AG04450 (cell line): ENCODE measurements around the gene NLRP6. TPM values are rescaled to one million over a fixed set of nuclear protein-coding genes. Genes with fewer than 3 reads are reported as not detected.

Source experiments
- CTCF ChIA-PET: fragments of 300-600, 350-600 bp; formaldehyde crosslinking; extraction: SDS; loops from one replicate; lab custom pipeline; 2022; ENCODE audit warnings: antibody characterized with exemption, inconsistent platforms; lab: Charles Lee
- POLR2A ChIA-PET: fragments of 350-600 bp; formaldehyde crosslinking; extraction: SDS; loops from one replicate; lab custom pipeline; 2021; ENCODE audit warnings: antibody characterized with exemption, inconsistent platforms; lab: Yijun Ruan, JAX
- DNase-seq: peaks from one replicate; pipeline ENCODE4 v3.0.0-alpha.2; 2011; ENCODE audit warnings: low read depth, low spot score
- H3K27ac ChIP-seq: one replicate; pipeline ENCODE4 v1.5.1; 2012; ENCODE audit warnings: low read depth, low read length, control low read depth
- H3K27me3 ChIP-seq: one replicate; pipeline ENCODE4 v1.6.0; 2012; ENCODE audit warnings: low read length; ENCODE audit not compliant: control insufficient read depth, insufficient read depth
- H3K4me3 ChIP-seq: 2 replicates; pipeline ENCODE4 v1.5.1; 2011; ENCODE audit warnings: mild to moderate bottlenecking, low read depth, low read length, control low read depth
- H3K9me3 ChIP-seq: 2 replicates; pipeline ENCODE4 v1.5.1; 2012; ENCODE audit warnings: low read length; ENCODE audit not compliant: control insufficient read depth, insufficient read depth
- CTCF ChIP-seq: IDR thresholded peaks from 2 replicates; pipeline ENCODE4 v1.5.1; 2011; ENCODE audit warnings: low read depth, low read length, control low read depth, inconsistent platforms
- polyA plus RNA-seq: library from polyadenylated mRNA; depleted of rRNA; stranded (reverse); fragments of >200 nt; gene quantifications from 2 replicates; pipeline ENCODE4 v1.2.3, GENCODE V29; 2011

Gene NLRP6
- polyA plus RNA-seq, 1 experiment = not detected

GRCh38 chr11:251550-251949 lies 26.7 kb upstream of the NLRP6 start:
- CTCF ChIA-PET = interaction anchor here (0.6 to 2.5 kb wide), 11 partner anchors 8 to 197 kb away, joined by 3 to 51 read pairs (median 6); partner anchors contain the start of genes PSMD13 and SIGIRR
- no peak for TF ChIP-seq CTCF
- H3K9me3 ChIP-seq = no peaks in the 10 kb centered on the region
- H3K27ac ChIP-seq = peak overlapping the region; percentile 39
- DNase-seq = no peak
- H3K4me3 ChIP-seq = no peak overlapping the region
- POLR2A ChIA-PET = no interaction called here
- no peaks in the 10 kb centered on the region for H3K27me3 ChIP-seq

GRCh38 chr11:252666-253065 lies 25.5 kb upstream of the NLRP6 start:
- no peak for DNase-seq
- no peak for TF ChIP-seq CTCF
- Histone ChIP-seq H3K27ac (no peak overlapping the region), H3K9me3 (no peaks in the 10 kb centered on the region), H3K4me3 (no peak overlapping the region), H3K27me3 (peaks cover 6% of the 10 kb centered on the region)
- CTCF ChIA-PET = no interaction called here
- POLR2A ChIA-PET = no interaction called here

- H3K27me3 ChIP-seq = peaks cover 6% of the 10 kb centered on the region
- no peaks in the 10 kb centered on the region for H3K9me3 ChIP-seq
- no peak for DNase-seq
- no peak overlapping the region for H3K4me3 ChIP-seq
- ChIA-PET POLR2A (interaction anchor here (0.5 kb wide), 1 partner anchor 105 kb away, joined by 4 read pairs; no protein-coding TSS in a partner anchor), CTCF (no interaction called here)
- no peak for TF ChIP-seq CTCF
- no peak overlapping the region for H3K27ac ChIP-seq
Observed at GRCh38 chr11:253160-253885, 24.9 kb upstream of the NLRP6 start.

GRCh38 chr11:253886-254270 lies 24.3 kb upstream of the NLRP6 start:
- Histone ChIP-seq H3K4me3 (no peak overlapping the region), H3K9me3 (no peaks in the 10 kb centered on the region), H3K27ac (no peak overlapping the region), H3K27me3 (peaks cover 6% of the 10 kb centered on the region)
- CTCF ChIA-PET = no interaction called here
- POLR2A ChIA-PET = no interaction called here
- DNase-seq = no peak
- TF ChIP-seq CTCF = no peak

GRCh38 chr11:255176-255575 lies 23.0 kb upstream of the NLRP6 start:
- H3K27me3 ChIP-seq = peaks cover 6% of the 10 kb centered on the region
- CTCF ChIA-PET = interaction anchor here (0.9 to 1.5 kb wide), 2 partner anchors 50 to 193 kb away, joined by 3 read pairs; no protein-coding TSS in a partner anchor
- DNase-seq = no peak
- POLR2A ChIA-PET = no interaction called here
- H3K27ac ChIP-seq = no peak overlapping the region
- no peak overlapping the region for H3K4me3 ChIP-seq
- no peaks in the 10 kb centered on the region for H3K9me3 ChIP-seq
- TF ChIP-seq CTCF = no peak
